Mesothelial cell of epicardium (in vitro differentiated cells): ENCODE results near the gene ORM2. TPM values are rescaled to one million over a fixed set of nuclear protein-coding genes. Genes with fewer than 3 reads are reported as not detected.

Experiments used
- DNase-seq, 2 experiments: peaks; one replicate each; pipeline ENCODE4 v3.0.0; 2021; ENCODE audit warnings: low spot score in 2 of 2; ENCODE audit not compliant: unreplicated experiment in 2 of 2
- H3K27ac Mint-ChIP-seq: 2 replicates; pipeline ENCODE4 v1.8.0; 2021; ENCODE audit warnings: mixed read lengths
- H3K27me3 Mint-ChIP-seq: 2 replicates; pipeline ENCODE4 v1.8.0; 2021; ENCODE audit warnings: low read depth, mixed read lengths
- H3K36me3 Mint-ChIP-seq: 2 replicates; pipeline ENCODE4 v1.8.0; 2021; ENCODE audit warnings: mixed read lengths
- H3K4me1 Mint-ChIP-seq: 2 replicates; pipeline ENCODE4 v1.8.0; 2021; ENCODE audit warnings: mixed read lengths
- H3K4me3 Mint-ChIP-seq: 2 replicates; pipeline ENCODE4 v1.8.0; 2021; ENCODE audit warnings: mild to moderate bottlenecking, moderate library complexity, mixed read lengths
- H3K9me3 Mint-ChIP-seq: 2 replicates; pipeline ENCODE4 v1.8.0; 2021; ENCODE audit warnings: mixed read lengths
- total RNA-seq: library from RNA; stranded (reverse); gene quantifications from 3 replicates; pipeline ENCODE4 v1.2.1, GENCODE V29; 2021
- TF ChIP-seq, protein P1 (sequence below): fragments of 200-600 bp; sonication (generic); IDR thresholded peaks from one replicate; pipeline ENCODE4 v1.5.0; 2021; ENCODE audit warnings: antibody characterized with exemption; ENCODE audit not compliant: unreplicated experiment

Gene ORM2
- total RNA-seq, 1 donor from 2014 or later: not detected

DNA sequence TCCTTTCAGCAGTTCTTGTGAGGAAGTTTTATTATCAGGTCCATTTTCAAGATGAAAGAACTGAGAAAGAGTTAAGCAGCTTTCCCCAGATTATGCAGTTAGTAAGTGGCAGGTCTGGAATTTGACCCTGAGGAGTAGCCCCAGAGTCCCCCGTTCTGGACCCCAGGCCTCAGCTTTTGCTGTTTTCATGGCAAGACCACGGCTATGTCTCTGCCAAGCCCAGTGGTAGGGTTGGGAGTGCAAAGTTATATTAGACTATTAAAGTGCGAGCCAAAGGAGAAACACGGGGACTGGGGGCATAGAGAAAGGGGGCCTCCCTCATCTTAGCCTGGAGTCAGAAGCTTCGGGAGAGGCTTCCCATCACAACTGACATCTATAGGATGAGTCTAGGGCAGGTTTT lies 26.1 kb upstream of the ORM2 start:
- Mint-ChIP-seq H3K27ac (no peak overlapping the region), H3K9me3 (no peaks in the 10 kb centered on the region), H3K4me3 (no peak overlapping the region), H3K36me3 (peaks cover 24% of the 10 kb centered on the region), H3K4me1 (peaks cover 4% of the 10 kb centered on the region), H3K27me3 (no peaks in the 10 kb centered on the region)
- no peak for DNase-seq
- TF ChIP-seq, protein P1, sequence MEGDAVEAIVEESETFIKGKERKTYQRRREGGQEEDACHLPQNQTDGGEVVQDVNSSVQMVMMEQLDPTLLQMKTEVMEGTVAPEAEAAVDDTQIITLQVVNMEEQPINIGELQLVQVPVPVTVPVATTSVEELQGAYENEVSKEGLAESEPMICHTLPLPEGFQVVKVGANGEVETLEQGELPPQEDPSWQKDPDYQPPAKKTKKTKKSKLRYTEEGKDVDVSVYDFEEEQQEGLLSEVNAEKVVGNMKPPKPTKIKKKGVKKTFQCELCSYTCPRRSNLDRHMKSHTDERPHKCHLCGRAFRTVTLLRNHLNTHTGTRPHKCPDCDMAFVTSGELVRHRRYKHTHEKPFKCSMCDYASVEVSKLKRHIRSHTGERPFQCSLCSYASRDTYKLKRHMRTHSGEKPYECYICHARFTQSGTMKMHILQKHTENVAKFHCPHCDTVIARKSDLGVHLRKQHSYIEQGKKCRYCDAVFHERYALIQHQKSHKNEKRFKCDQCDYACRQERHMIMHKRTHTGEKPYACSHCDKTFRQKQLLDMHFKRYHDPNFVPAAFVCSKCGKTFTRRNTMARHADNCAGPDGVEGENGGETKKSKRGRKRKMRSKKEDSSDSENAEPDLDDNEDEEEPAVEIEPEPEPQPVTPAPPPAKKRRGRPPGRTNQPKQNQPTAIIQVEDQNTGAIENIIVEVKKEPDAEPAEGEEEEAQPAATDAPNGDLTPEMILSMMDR: no peak

DNA sequence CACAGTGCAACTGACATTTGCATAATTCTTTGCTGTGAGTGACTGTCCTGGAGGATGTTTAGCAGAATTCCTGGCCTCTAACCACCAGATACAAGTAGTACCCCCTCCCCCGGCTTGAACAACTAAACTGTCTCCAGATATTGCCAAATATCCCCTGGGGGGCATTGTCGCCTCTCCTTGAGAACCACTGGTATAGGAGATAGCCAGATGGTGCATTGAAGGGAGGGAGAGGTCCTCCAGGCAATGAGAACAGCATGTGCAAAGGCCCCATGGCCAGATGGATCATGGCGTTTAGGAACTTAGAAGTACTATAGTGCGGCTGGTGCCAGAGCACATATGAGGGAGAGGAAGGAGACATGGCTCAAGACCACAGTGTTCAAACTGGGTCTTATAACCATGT lies 25.7 kb upstream of the ORM2 start:
- Mint-ChIP-seq H3K27ac (no peak overlapping the region), H3K9me3 (no peaks in the 10 kb centered on the region), H3K4me1 (peaks cover 4% of the 10 kb centered on the region), H3K27me3 (no peaks in the 10 kb centered on the region), H3K36me3 (peaks cover 21% of the 10 kb centered on the region), H3K4me3 (no peak overlapping the region)
- TF ChIP-seq, protein P1: no peak
- DNase-seq: peak in 1 of 2 experiments; percentile 17

DNA sequence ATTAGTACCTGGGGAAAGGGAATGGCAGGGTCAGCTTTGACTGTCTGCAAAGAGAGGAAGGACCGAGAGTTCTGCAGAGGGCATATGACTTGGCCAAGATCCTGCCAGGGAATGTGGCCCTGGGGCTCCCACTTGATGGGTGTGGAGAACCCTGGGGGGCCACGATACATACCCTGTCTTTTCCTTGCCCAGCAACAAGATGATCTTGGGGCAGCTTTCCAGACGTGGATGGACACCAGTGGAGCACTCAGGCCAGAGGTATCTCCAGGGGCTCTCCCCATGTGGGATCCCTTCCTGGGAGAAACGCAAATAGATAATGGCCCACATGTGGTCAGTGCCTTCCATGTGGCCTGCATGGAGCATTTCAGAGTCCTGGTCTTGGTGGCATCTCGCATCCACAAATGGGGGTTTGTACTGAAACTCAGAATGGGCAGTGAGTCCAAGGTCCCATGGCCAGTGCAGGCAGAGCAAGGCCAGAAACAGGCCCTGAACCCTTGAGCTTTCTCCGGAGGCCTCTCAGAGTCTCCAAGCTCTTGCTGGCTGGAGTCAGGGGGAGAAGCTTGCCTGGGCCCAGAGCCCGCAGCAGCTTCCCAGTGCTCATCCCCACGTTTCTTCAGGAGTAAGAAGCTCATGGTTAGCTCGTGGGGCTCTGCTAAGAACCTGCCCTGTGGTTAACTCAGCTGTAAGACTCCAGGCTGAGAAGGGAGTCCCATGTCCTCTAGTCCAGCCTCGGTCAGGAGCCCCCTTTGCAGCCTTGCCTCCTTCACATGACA lies 25.1 kb upstream of the ORM2 start:
- Mint-ChIP-seq H3K27ac (no peak overlapping the region), H3K36me3 (peaks cover 23% of the 10 kb centered on the region), H3K27me3 (no peaks in the 10 kb centered on the region), H3K4me3 (no peak overlapping the region), H3K9me3 (no peaks in the 10 kb centered on the region), H3K4me1 (peaks cover 4% of the 10 kb centered on the region)
- TF ChIP-seq, protein P1: no peak
- DNase-seq: peak in 1 of 2 experiments; percentile 28

DNA sequence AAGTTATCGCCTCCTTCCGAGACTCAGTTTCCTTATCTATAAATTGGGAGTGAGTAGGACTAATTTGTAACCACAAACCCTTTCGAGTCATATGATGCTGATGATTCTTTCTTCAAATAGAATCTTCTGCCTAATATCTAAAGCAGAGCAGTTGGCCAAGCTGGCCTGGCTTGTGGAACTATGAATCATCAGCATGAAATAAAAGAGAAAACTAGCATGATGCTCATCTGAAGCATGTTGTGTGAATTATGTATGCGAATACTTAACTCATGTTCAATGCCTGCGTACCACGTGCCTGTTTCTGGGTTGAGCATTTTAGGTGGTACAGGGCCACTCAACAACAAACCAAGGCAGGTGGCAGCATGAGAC lies 21.8 kb upstream of the ORM2 start:
- Mint-ChIP-seq H3K4me3 (no peak overlapping the region), H3K27ac (no peak overlapping the region), H3K27me3 (no peaks in the 10 kb centered on the region), H3K4me1 (peaks cover 4% of the 10 kb centered on the region), H3K36me3 (peaks cover 31% of the 10 kb centered on the region), H3K9me3 (no peaks in the 10 kb centered on the region)
- DNase-seq: no peak
- TF ChIP-seq, protein P1: no peak

DNA sequence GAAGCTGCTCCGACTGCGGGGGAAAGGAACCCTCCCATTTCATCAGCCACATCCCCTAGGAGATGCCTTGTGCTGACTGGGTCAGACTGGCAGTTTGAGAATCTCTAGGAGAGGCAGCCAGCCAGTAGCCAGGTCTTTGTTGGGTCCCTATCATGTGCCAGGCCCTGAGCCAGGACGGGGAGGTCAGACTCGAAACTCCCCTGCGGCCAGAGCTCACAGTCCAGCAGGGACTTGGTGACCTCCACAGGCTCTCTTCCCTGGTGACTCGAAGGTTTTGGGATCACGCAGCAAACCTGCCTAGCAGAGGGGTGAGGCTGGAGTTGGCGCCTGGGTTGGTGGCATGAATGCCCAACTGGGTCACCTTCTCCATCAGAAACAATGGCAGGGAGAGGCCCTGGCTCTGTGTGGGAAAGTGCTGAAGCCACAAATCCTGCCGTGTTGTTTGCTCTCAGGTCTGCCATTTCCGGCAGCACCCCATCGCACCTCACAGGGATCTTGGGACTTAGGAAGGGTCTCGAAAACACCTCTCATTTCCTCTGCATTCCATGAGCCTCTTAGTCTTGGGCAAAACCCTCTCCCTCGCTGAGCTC lies 21.2 kb upstream of the ORM2 start:
- Mint-ChIP-seq H3K4me1 (peaks cover 4% of the 10 kb centered on the region), H3K9me3 (no peaks in the 10 kb centered on the region), H3K4me3 (no peak overlapping the region), H3K27me3 (no peaks in the 10 kb centered on the region), H3K27ac (no peak overlapping the region), H3K36me3 (peaks cover 31% of the 10 kb centered on the region)
- DNase-seq: peak in 1 of 2 experiments; percentile 13
- TF ChIP-seq, protein P1: no peak
